Coronary artery (tissue), 2 donors: ENCODE measurements around the gene IKBKE.
A peak's percentile ranks its signal among the peaks of the same experiment; 100 is the strongest.

Experiments
- DNase-seq: peaks from one replicate; pipeline ENCODE4 v3.0.0-alpha.2; 2017; ENCODE audit warnings: low spot score
- H3K27ac ChIP-seq, 2 donors: fragments of 200-600 bp; sonication (generic); one replicate each; pipeline ENCODE4 v1.5.1; 2016 to 2019
- H3K4me3 ChIP-seq: fragments of 200-600 bp; sonication (generic); 2 replicates; pipeline ENCODE4 v1.5.1; 2016; ENCODE audit warnings: mild to moderate bottlenecking, moderate library complexity
- CTCF ChIP-seq: fragments of 200-600 bp; sonication (generic); IDR thresholded peaks from one replicate; pipeline ENCODE4 v1.5.1; 2019; ENCODE audit warnings: antibody characterized with exemption

The IKBKE gene

GRCh38 chr1:206538901-206539640, 68.8 kb downstream of the IKBKE start:
- H3K4me3 ChIP-seq, result no peak overlapping the region
- no peak overlapping the region for H3K27ac ChIP-seq
- no peak for DNase-seq
- TF ChIP-seq CTCF, result no peak

GRCh38 chr1:206540044-206540780, 69.9 kb downstream of the IKBKE start:
- peak; percentile 83 for DNase-seq
- peak overlapping the region; percentile 58 to 75 for H3K27ac ChIP-seq
- TF ChIP-seq CTCF, result no peak
- H3K4me3 ChIP-seq, result no peak overlapping the region

- no peak for DNase-seq
- peak overlapping the region; percentile 58 to 75 for H3K27ac ChIP-seq
- no peak for TF ChIP-seq CTCF
- H3K4me3 ChIP-seq, result no peak overlapping the region
Measured at GRCh38 chr1:206541236-206541833, 71.1 kb downstream of the IKBKE start.

GRCh38 chr1:206544562-206545257, 74.4 kb downstream of the IKBKE start:
- TF ChIP-seq CTCF, result peak; percentile 87
- no peak for DNase-seq
- H3K4me3 ChIP-seq, result no peak overlapping the region
- no peak overlapping the region for H3K27ac ChIP-seq

GRCh38 chr1:206545351-206545750, 75.1 kb downstream of the IKBKE start:
- Histone ChIP-seq H3K27ac (no peak overlapping the region), H3K4me3 (no peak overlapping the region)
- TF ChIP-seq CTCF, result no peak
- DNase-seq, result no peak
